Neural cell (in vitro differentiated cells): Measurements from ENCODE around the gene C10orf95. TPM values are rescaled to one million over a fixed set of nuclear protein-coding genes. Genes with fewer than 3 reads are reported as not detected.
A peak's percentile ranks its signal among the peaks of the same experiment; 100 is the strongest.

Experiments used
- H2AFZ ChIP-seq: fragments of 200-600, 300-800 bp; sonication (generic), shearing (Covaris generic); 2 replicates; pipeline ENCODE4 v1.6.0; 2014; ENCODE audit warnings: low read depth, mild to moderate bottlenecking, antibody characterized with exemption, low read length, moderate library complexity
- H3F3A ChIP-seq: fragments of 200-600 bp; shearing (Covaris generic); 2 replicates; pipeline ENCODE4 v1.6.1; 2016; ENCODE audit warnings: mild to moderate bottlenecking, moderate library complexity, mixed read lengths, antibody characterized with exemption, low read length; ENCODE audit not compliant: insufficient read depth, poor library complexity, severe bottlenecking
- H3K27ac ChIP-seq: fragments of 200-600, 300-800 bp; sonication (generic), shearing (Covaris generic); 2 replicates; pipeline ENCODE4 v1.5.1; 2014; ENCODE audit warnings: mild to moderate bottlenecking, low read length, moderate library complexity
- H3K27me3 ChIP-seq: fragments of 300-800, 200-600 bp; sonication (generic), shearing (Covaris generic); 2 replicates; pipeline ENCODE4 v1.6.0; 2014; ENCODE audit warnings: mild to moderate bottlenecking, low read depth, low read length, moderate library complexity; ENCODE audit not compliant: insufficient read depth
- H3K36me3 ChIP-seq: fragments of 300-800, 200-600 bp; sonication (generic), shearing (Covaris generic); 2 replicates; pipeline ENCODE4 v1.5.1; 2014; ENCODE audit warnings: mild to moderate bottlenecking, antibody characterized with exemption, low read length, moderate library complexity; ENCODE audit not compliant: insufficient read depth
- H3K4me2 ChIP-seq: fragments of 300-800, 200-600 bp; sonication (generic), shearing (Covaris generic); 2 replicates; pipeline ENCODE4 v1.6.0; 2014; ENCODE audit warnings: mild to moderate bottlenecking, low read length
- H3K4me3 ChIP-seq: fragments of 300-800, 200-600 bp; sonication (generic), shearing (Covaris generic); 2 replicates; pipeline ENCODE4 v1.5.1; 2014; ENCODE audit warnings: mild to moderate bottlenecking, low read length, moderate library complexity
- H3K79me2 ChIP-seq: fragments of 200-600 bp; shearing (Covaris generic); replicated peaks from 2 replicates; pipeline ENCODE4 v1.6.0; 2014; ENCODE audit warnings: mild to moderate bottlenecking, low read length, moderate library complexity; ENCODE audit not compliant: insufficient read depth
- H3K9ac ChIP-seq: fragments of 300-800, 200-600 bp; sonication (generic), shearing (Covaris generic); 2 replicates; pipeline ENCODE4 v1.6.1; 2016; ENCODE audit warnings: mild to moderate bottlenecking, low read length, mixed read lengths
- H3K9me2 ChIP-seq: fragments of 200-600 bp; shearing (Covaris generic); 2 replicates; pipeline ENCODE4 v1.6.1; 2016; ENCODE audit warnings: mild to moderate bottlenecking, low read length, mixed read lengths; ENCODE audit not compliant: insufficient read depth
- H3K9me3 ChIP-seq: fragments of 200-600, 300-800 bp; sonication (generic), shearing (Covaris generic); 2 replicates; pipeline ENCODE4 v1.6.1; 2016; ENCODE audit warnings: mild to moderate bottlenecking, mixed run types, low read length, moderate library complexity, mixed read lengths
- H4K20me1 ChIP-seq: fragments of 200-600 bp; shearing (Covaris generic); 2 replicates; pipeline ENCODE4 v1.6.1; 2016; ENCODE audit warnings: mild to moderate bottlenecking, mixed run types; ENCODE audit not compliant: insufficient read depth
- CTCF ChIP-seq: fragments of 450-650 bp; IDR thresholded peaks from 2 replicates; pipeline ENCODE4 v1.5.1; 2014; ENCODE audit warnings: antibody characterized with exemption, mild to moderate bottlenecking, moderate library complexity; ENCODE audit not compliant: poor library complexity, severe bottlenecking
- EP300 ChIP-seq: fragments of 450-650 bp; conservative IDR thresholded peaks from 2 replicates; pipeline ENCODE4 v1.6.1; 2014; ENCODE audit warnings: antibody characterized with exemption, mild to moderate bottlenecking, moderate library complexity; ENCODE audit not compliant: poor library complexity, severe bottlenecking
- EZH2 ChIP-seq: fragments of 200-600, 300-800 bp; shearing (Covaris generic), sonication (generic); IDR thresholded peaks from 2 replicates; pipeline ENCODE4 v1.6.1; 2014; ENCODE audit warnings: antibody characterized with exemption, low read length, borderline replicate concordance, mild to moderate bottlenecking; ENCODE audit not compliant: insufficient read depth, poor library complexity, severe bottlenecking
- MXI1 ChIP-seq: fragments of 450-650 bp; conservative IDR thresholded peaks from 2 replicates; pipeline ENCODE4 v1.6.1; 2014; ENCODE audit warnings: antibody characterized with exemption, mild to moderate bottlenecking; ENCODE audit not compliant: poor library complexity, severe bottlenecking
- POLR2AphosphoS5 ChIP-seq: IDR thresholded peaks from 2 replicates; pipeline ENCODE4 v1.6.1; 2012
- RAD21 ChIP-seq: fragments of 450-650 bp; conservative IDR thresholded peaks from 2 replicates; pipeline ENCODE4 v1.6.1; 2014; ENCODE audit warnings: antibody characterized with exemption, mild to moderate bottlenecking, moderate library complexity
- SMC3 ChIP-seq: fragments of 450-650 bp; conservative IDR thresholded peaks from 2 replicates; pipeline ENCODE4 v1.6.1; 2014; ENCODE audit warnings: antibody characterized with exemption, mild to moderate bottlenecking, moderate library complexity; ENCODE audit not compliant: poor library complexity
- TAF1 ChIP-seq: IDR thresholded peaks from 2 replicates; pipeline ENCODE4 v1.6.1; 2012; ENCODE audit warnings: low read depth
- polyA plus RNA-seq: library from polyadenylated mRNA; depleted of rRNA; stranded (reverse); fragments of >200 nt; gene quantifications from 2 replicates; pipeline ENCODE4 v1.2.3, GENCODE V29; 2014
- TF ChIP-seq, protein P1 (sequence below): IDR thresholded peaks from 2 replicates; pipeline ENCODE4 v1.6.1; 2012; ENCODE audit warnings: borderline replicate concordance

Gene C10orf95
- polyA plus RNA-seq, 1 donor from 2014 or later: not detected

DNA sequence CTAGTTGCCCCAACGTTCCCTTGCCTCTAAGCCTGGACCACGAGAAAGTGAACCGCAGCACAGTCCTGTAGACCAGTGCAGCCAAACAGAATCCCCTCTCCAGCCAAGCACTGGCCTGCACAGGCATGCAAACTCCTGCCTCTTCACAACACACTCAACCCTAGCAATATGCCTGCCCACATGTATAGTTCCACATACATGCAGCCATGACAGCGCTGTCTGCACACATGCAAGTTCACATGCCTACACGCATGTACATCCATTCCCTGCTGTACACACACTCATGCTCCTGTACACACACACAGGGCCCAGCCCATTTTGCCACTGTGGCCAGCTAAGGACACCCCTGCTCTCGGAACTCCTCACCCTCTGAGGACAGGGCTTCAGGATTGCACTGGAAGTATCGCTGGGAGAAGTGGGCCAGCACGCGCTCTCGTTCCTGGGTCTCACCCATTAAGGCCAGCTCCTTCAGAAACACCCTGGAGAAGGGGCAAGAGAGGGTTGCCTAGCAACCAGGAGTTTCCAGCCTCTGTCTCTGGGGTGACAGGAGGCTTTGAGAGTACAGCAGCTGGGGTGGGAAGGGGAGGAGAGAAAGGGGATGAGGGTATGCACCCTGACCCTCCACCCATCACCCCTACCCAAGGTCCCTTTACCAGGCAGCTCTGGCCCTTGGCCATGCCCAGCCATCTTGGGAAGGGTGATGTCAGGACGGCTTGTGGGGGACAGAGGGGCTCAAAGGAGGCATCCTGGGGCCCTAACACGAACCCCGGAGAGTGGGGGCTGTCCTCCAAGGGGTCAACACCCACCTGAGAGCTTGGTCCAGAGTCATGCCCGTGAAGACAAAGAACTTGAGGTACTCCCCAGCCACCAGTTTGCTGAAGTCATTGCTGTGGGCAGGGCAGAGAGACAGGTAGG lies 39.7 kb downstream of the C10orf95 start:
- Histone ChIP-seq H3K27me3 (peaks cover 7% of the 10 kb centered on the region), H3F3A (no peaks in the 10 kb centered on the region), H3K4me2 (peak overlapping the region; percentile 34), H3K9me3 (no peaks in the 10 kb centered on the region), H3K9me2 (no peaks in the 10 kb centered on the region), H3K4me3 (peak overlapping the region; percentile 62), H2AFZ (no peak overlapping the region), H3K79me2 (peaks cover 14% of the 10 kb centered on the region), H4K20me1 (no peaks in the 10 kb centered on the region), H3K27ac (peak overlapping the region; percentile 68), H3K9ac (peak overlapping the region; percentile 58), H3K36me3 (no peaks in the 10 kb centered on the region)
- TF ChIP-seq, protein P1, sequence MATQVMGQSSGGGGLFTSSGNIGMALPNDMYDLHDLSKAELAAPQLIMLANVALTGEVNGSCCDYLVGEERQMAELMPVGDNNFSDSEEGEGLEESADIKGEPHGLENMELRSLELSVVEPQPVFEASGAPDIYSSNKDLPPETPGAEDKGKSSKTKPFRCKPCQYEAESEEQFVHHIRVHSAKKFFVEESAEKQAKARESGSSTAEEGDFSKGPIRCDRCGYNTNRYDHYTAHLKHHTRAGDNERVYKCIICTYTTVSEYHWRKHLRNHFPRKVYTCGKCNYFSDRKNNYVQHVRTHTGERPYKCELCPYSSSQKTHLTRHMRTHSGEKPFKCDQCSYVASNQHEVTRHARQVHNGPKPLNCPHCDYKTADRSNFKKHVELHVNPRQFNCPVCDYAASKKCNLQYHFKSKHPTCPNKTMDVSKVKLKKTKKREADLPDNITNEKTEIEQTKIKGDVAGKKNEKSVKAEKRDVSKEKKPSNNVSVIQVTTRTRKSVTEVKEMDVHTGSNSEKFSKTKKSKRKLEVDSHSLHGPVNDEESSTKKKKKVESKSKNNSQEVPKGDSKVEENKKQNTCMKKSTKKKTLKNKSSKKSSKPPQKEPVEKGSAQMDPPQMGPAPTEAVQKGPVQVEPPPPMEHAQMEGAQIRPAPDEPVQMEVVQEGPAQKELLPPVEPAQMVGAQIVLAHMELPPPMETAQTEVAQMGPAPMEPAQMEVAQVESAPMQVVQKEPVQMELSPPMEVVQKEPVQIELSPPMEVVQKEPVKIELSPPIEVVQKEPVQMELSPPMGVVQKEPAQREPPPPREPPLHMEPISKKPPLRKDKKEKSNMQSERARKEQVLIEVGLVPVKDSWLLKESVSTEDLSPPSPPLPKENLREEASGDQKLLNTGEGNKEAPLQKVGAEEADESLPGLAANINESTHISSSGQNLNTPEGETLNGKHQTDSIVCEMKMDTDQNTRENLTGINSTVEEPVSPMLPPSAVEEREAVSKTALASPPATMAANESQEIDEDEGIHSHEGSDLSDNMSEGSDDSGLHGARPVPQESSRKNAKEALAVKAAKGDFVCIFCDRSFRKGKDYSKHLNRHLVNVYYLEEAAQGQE: no peak
- TF ChIP-seq SMC3 (no peak), RAD21 (no peak), CTCF (no peak), POLR2AphosphoS5 (no peak), EP300 (no peak), EZH2 (no peak), MXI1 (no peak)

- H3K36me3 ChIP-seq: no peaks in the 10 kb centered on the region
- no peaks in the 10 kb centered on the region for H3F3A ChIP-seq
- H3K4me2 ChIP-seq: peak overlapping the region; percentile 14
- TF ChIP-seq RAD21: no peak
- TF ChIP-seq, protein P1: no peak
- TF ChIP-seq CTCF: no peak
- no peak for TF ChIP-seq TAF1
- TF ChIP-seq POLR2AphosphoS5: peak; percentile 18
- no peak for TF ChIP-seq EP300
- TF ChIP-seq MXI1: peak; percentile 50
- no peak for TF ChIP-seq EZH2
- TF ChIP-seq SMC3: no peak
- peaks cover 8% of the 10 kb centered on the region for H3K79me2 ChIP-seq
- no peaks in the 10 kb centered on the region for H3K9me2 ChIP-seq
- peaks cover 7% of the 10 kb centered on the region for H3K27me3 ChIP-seq
- H4K20me1 ChIP-seq: no peaks in the 10 kb centered on the region
- peak overlapping the region; percentile 62 for H3K27ac ChIP-seq
- H2AFZ ChIP-seq: no peak overlapping the region
- H3K9me3 ChIP-seq: no peaks in the 10 kb centered on the region
- H3K4me3 ChIP-seq: peak overlapping the region; percentile 62
- H3K9ac ChIP-seq: peak overlapping the region; percentile 58
These were observed 40.8 kb downstream of the C10orf95 start for GRCh38 chr10:102410429-102411073.
